ENCODE measurements around the gene SCAF4. TPM values are rescaled to one million over a fixed set of nuclear protein-coding genes. Genes with fewer than 3 reads are reported as not detected.
A peak's percentile ranks its signal among the peaks of the same experiment; 100 is the strongest.

SCAF4 gene
- total and polyA plus RNA-seq, 3 donors from 2014 or later: 44.0 to 50.2 (median 45.3) TPM

- no peaks in the 10 kb centered on the region for H3K36me3 ChIP-seq (ENCODE audit: low read depth, missing control alignments)
- peak overlapping the region in 1 of 2 donors; percentile 95 for H3K4me3 ChIP-seq
- no peak for DNase-seq
- 31 to 45% methylated on average over 4 of the region's 4 CpGs for WGBS, 2 donors
- no peak for TF ChIP-seq CTCF (IDR thresholded peaks at IDR 0.05)
- no peak for TF ChIP-seq POLR2A (IDR thresholded peaks at IDR 0.05)
- no peak overlapping the region for H3K27ac ChIP-seq
- intact Hi-C loops (cut with DNase I; ENCODE audit: low total_unique reads): loop anchor here (10.0 kb wide), 1 partner anchor 75 kb away; the partner anchor contains the start of gene SOD1
- H3K9me3 ChIP-seq: no peaks in the 10 kb centered on the region
- no peaks in the 10 kb centered on the region for H3K27me3 ChIP-seq
- peaks cover 24% of the 10 kb centered on the region for H3K4me1 ChIP-seq
These were observed 2.1 kb downstream of the SCAF4 start for GRCh38 chr21:31729622-31730343.

- H3K27ac ChIP-seq: no peak overlapping the region
- TF ChIP-seq POLR2A (IDR thresholded peaks at IDR 0.05) (no peak), CTCF (IDR thresholded peaks at IDR 0.05) (no peak)
- H3K4me1 ChIP-seq: peaks cover 24% of the 10 kb centered on the region
These were observed 3.0 kb downstream of the SCAF4 start for GRCh38 chr21:31728952-31729351.

GRCh38 chr21:31728191-31728590 is 3.7 kb downstream of the SCAF4 start:
- intact Hi-C loops (cut with DNase I; ENCODE audit: low total_unique reads): no loop called here
- Histone ChIP-seq H3K4me3 (no peak overlapping the region), H3K36me3 (ENCODE audit: low read depth, missing control alignments) (no peaks in the 10 kb centered on the region), H3K27ac (no peak overlapping the region), H3K9me3 (no peaks in the 10 kb centered on the region), H3K4me1 (peaks cover 20% of the 10 kb centered on the region), H3K27me3 (no peaks in the 10 kb centered on the region)
- TF ChIP-seq CTCF (IDR thresholded peaks at IDR 0.05) (no peak), POLR2A (IDR thresholded peaks at IDR 0.05) (no peak)
- WGBS, 2 donors: 78 to 81% methylated on average over 2 of the region's 2 CpGs
- DNase-seq: no peak

More at GRCh38 chr21:31728952-31729351, 3.0 kb downstream of the SCAF4 start:
- H3K27me3 ChIP-seq: no peaks in the 10 kb centered on the region
- no peak for DNase-seq
- WGBS, 2 donors: 54 to 55% methylated on average over 3 of the region's 3 CpGs
- H3K9me3 ChIP-seq: no peaks in the 10 kb centered on the region
- no peaks in the 10 kb centered on the region for H3K36me3 ChIP-seq (ENCODE audit: low read depth, missing control alignments)
- intact Hi-C loops (cut with DNase I; ENCODE audit: low total_unique reads): no loop called here
- no peak overlapping the region for H3K4me3 ChIP-seq

- no peak overlapping the region for H3K4me3 ChIP-seq
- TF ChIP-seq CTCF (IDR thresholded peaks at IDR 0.05): no peak
- no peak for TF ChIP-seq POLR2A (IDR thresholded peaks at IDR 0.05)
- H3K27me3 ChIP-seq: no peaks in the 10 kb centered on the region
- intact Hi-C loops (cut with DNase I; ENCODE audit: low total_unique reads): no loop called here
- H3K36me3 ChIP-seq (ENCODE audit: low read depth, missing control alignments): no peaks in the 10 kb centered on the region
- no peak overlapping the region for H3K27ac ChIP-seq
- DNase-seq: no peak
- no peaks in the 10 kb centered on the region for H3K9me3 ChIP-seq
- peaks cover 12% of the 10 kb centered on the region for H3K4me1 ChIP-seq
- WGBS, 2 donors: 75 to 76% methylated on average over 7 of the region's 7 CpGs
These were observed 4.7 kb downstream of the SCAF4 start for GRCh38 chr21:31727181-31727580.

- 90 to 96% methylated on average over 4 of the region's 4 CpGs for WGBS, 2 donors
- Histone ChIP-seq H3K27me3 (no peaks in the 10 kb centered on the region), H3K27ac (no peak overlapping the region), H3K4me3 (no peak overlapping the region), H3K36me3 (ENCODE audit: low read depth, missing control alignments) (no peaks in the 10 kb centered on the region), H3K9me3 (no peaks in the 10 kb centered on the region), H3K4me1 (peaks cover 12% of the 10 kb centered on the region)
- DNase-seq: no peak
- intact Hi-C loops (cut with DNase I; ENCODE audit: low total_unique reads): no loop called here
- no peak for TF ChIP-seq POLR2A (IDR thresholded peaks at IDR 0.05)
- TF ChIP-seq CTCF (IDR thresholded peaks at IDR 0.05): no peak
These were observed 5.5 kb downstream of the SCAF4 start for GRCh38 chr21:31726407-31726806.
